Midbrain (tissue), 1 donor: ENCODE measurements around the gene KIF3B.
A peak's percentile ranks its signal among the peaks of the same experiment; 100 is the strongest.
"Not testable (repeated sequence)": the region's sequence is repeated elsewhere in the genome, so short reads cannot be mapped to it uniquely, and the experiment has no call there.

ENCODE experiments used
- DNase-seq: peaks from one replicate; lab custom pipeline; 2025; lab: John Stamatoyannopoulos, UW

The KIF3B gene

GRCh38 chr20:32248043-32248442 lies 29.4 kb upstream of the KIF3B start:
- DNase-seq = no peak

GRCh38 chr20:32249030-32249738 lies 28.3 kb upstream of the KIF3B start:
- no peak for DNase-seq

- DNase-seq = no peak
Observed at GRCh38 chr20:32251470-32251869, 26.0 kb upstream of the KIF3B start.

GRCh38 chr20:32252189-32252588 lies 25.3 kb upstream of the KIF3B start:
- no peak for DNase-seq

- DNase-seq = not testable (repeated sequence)
Observed at GRCh38 chr20:32260973-32261372, 16.5 kb upstream of the KIF3B start.

- no peak for DNase-seq
Observed at GRCh38 chr20:32261644-32262043, 15.8 kb upstream of the KIF3B start.

- no peak for DNase-seq
Observed at GRCh38 chr20:32263398-32263954, 14.0 kb upstream of the KIF3B start.

GRCh38 chr20:32271620-32272019 lies 5.8 kb upstream of the KIF3B start:
- DNase-seq = no peak

- DNase-seq = no peak
Observed at GRCh38 chr20:32274359-32274758, 3.1 kb upstream of the KIF3B start.

GRCh38 chr20:32275163-32275562 lies 2.3 kb upstream of the KIF3B start:
- not testable (repeated sequence) for DNase-seq

GRCh38 chr20:32278199-32278643 lies 770 bp downstream of the KIF3B start:
- DNase-seq = no peak

GRCh38 chr20:32281711-32282110 lies 4.3 kb downstream of the KIF3B start:
- DNase-seq = no peak

GRCh38 chr20:32282461-32282860 lies 5.0 kb downstream of the KIF3B start:
- DNase-seq = peak; percentile 22

GRCh38 chr20:32285082-32285620 lies 7.7 kb downstream of the KIF3B start:
- DNase-seq = no peak

GRCh38 chr20:32285621-32286371 lies 8.3 kb downstream of the KIF3B start:
- no peak for DNase-seq

GRCh38 chr20:32287231-32287638 lies 9.8 kb downstream of the KIF3B start:
- no peak for DNase-seq

GRCh38 chr20:32288225-32288849 lies 10.9 kb downstream of the KIF3B start:
- no peak for DNase-seq

GRCh38 chr20:32289299-32289660 lies 11.8 kb downstream of the KIF3B start:
- DNase-seq = not testable (repeated sequence)

GRCh38 chr20:32289661-32290431 lies 12.4 kb downstream of the KIF3B start:
- DNase-seq = no peak

- DNase-seq = no peak
Observed at GRCh38 chr20:32291166-32291565, 13.7 kb downstream of the KIF3B start.

- DNase-seq = no peak
Observed at GRCh38 chr20:32292548-32292947, 15.1 kb downstream of the KIF3B start.

- no peak for DNase-seq
Observed at GRCh38 chr20:32294071-32294470, 16.6 kb downstream of the KIF3B start.
